NCI-H2196 treated with DMSO at 0.1 percent for 48 hours (cell line): ENCODE results near the gene MS4A15.

Experiments
- DNase-seq: peaks from one replicate; lab custom pipeline; 2025; ENCODE audit not compliant: unreplicated experiment; lab: John Stamatoyannopoulos, UW

Gene MS4A15

GRCh38 chr11:60776167-60776566 lies 19.5 kb downstream of the MS4A15 start:
- DNase-seq: no peak

DNA sequence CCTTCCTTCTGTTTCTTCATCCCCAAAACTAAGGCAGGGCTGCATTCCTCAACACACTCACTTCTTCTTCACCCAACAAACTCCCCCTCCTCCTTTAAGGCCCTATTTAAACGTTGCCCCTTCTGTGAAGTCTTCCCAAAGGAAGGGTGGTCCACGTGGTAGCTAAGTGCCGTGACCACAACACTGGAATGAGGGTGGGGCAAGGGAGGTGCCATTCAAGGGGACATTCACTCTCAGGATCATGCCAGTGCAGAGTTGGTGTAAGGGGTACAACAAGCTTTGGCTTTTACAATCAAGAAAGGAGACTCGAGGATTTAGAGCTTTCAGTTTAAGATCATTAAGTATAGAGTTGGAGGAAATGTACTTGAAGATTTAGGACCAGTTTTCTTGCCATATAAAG lies 20.4 kb downstream of the MS4A15 start:
- no peak for DNase-seq

DNA sequence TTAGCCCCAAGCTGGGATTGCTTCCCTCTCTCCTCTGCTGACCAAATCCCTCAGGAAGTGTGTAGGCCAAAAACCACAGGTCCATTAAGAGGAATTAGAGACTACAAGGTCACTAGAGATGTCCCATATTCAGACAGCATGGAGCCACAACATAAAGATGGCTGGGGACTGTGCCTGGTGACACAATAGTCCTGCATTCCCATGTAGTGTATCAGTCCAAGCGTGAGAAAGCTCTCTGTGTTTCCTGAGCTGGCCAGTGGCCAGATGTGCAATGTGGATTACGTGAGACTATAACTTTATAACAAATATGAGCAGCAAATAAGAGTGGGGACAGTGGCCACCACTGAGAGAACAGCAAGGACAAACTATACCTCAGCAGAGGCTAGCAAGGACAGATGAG lies 20.9 kb downstream of the MS4A15 start:
- no peak for DNase-seq

DNA sequence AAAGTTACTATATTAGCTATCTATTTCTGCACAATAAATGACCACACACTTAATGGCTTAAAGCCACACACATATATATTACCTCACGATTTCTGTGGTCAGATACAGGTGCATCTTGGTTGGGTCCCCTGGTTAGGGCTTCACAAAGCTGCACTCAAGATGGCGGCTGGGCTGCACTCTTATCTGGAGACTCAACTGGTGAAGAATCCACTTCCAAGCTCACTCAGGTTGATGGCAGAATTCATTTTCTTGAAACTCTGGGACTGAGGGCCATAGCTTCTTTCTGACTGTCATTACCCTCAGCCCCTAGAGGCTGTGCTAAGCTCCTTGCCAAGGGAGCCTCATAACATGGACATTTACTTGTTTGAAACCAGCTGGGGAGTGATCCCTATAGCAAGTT lies 23.4 kb downstream of the MS4A15 start:
- no peak for DNase-seq

DNA sequence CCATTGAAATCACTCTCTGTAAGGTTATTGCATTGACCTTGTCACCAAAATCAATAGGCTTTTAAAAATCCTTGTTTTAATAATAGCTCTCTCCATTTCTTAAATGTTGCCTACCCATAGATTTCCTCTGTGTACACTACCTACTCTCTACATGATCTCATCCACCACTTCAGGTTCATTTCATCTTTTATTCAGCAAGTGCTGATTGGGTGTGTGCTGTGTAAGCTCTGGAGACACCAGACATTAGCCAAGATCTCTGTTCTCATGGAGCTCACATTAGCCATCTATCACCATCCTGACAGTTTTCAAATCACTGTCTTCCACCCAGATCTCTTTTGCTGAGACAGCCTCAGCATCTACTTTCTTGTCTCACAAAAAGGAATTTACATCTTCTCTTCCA lies 24.1 kb downstream of the MS4A15 start:
- no peak for DNase-seq

DNA sequence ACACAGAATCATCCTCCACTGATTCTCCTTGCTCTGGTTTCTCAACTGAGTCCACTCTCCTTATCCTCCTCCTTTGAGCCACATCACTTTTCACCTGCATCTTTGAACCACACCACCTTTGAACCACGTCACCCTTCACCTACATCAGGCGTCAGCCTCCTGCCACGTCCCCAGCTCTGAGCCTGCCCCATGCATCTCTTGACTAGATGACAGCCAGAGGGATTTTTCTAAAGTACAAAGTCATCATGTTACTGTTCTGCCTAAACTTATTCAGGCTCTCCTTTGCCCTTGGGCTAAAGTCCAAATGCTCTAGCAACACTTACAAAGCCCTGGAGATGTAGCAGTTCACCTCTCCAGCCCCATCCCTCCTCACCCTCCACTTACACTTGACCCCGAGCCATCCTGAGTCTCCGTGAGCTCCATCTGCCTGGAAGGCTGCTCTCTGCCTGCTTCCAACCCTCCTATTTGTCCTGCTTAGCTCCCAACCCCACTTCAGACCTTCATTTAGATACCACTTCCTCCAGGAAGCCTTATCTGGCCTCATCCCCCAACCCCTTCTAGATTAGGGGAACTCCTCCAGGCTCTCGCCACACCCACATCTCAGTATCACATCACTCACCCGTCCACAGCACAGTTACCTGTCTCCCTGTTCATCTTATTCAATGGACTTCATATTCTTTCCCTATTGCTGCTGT lies 24.8 kb downstream of the MS4A15 start:
- no peak for DNase-seq

- DNase-seq: no peak
Measured at GRCh38 chr11:60781981-60782316, 25.3 kb downstream of the MS4A15 start.

GRCh38 chr11:60782393-60783140 lies 25.9 kb downstream of the MS4A15 start:
- no peak for DNase-seq

GRCh38 chr11:60783141-60783484 lies 26.4 kb downstream of the MS4A15 start:
- no peak for DNase-seq

- no peak for DNase-seq
Measured at GRCh38 chr11:60783911-60784310, 27.2 kb downstream of the MS4A15 start.

- DNase-seq: no peak
Measured at GRCh38 chr11:60785136-60785535, 28.5 kb downstream of the MS4A15 start, which contains the start of gene MS4A10. TSS of gene MS4A10 (plus strand) at chr11:60785333. CDS start at chr11:60790336, 5,003 bp downstream.

GRCh38 chr11:60785806-60786361 lies 29.2 kb downstream of the MS4A15 start:
- DNase-seq: no peak

DNA sequence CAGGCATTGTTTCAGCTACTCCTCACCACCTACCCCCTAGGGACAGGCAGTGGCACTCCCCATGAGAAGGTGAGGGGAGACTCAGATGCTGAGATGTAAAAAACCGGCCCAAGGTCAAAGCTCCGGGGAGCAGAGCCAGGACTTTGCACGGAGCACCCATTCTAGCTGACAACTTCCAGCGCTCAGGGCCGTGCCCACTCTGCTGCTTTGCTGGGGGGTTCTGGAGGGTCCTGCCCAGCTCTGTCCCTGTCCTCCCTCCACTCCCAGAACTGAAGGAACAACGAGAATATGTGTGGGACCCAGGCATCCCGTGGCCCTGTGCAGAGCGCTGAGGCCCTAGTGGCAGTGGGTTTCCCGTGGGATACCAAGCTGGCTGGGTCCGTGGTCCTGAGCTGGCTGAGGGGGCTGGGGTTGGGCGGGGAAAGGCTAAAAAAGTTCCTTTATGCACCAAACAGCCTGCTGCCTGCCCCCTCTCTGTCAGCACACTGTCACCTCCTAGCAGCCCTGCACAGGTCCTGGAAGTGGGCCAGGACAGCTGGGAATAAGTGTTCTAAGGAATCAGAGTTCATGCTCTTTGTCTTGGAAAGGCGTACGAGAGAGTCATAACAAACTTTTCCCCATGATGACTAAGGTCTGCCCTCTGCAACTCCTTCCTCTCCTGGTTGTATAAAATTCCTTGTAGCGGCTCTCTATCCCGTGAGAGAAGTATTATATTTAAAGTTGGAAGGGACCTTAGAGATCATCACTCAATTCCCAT lies 30.3 kb downstream of the MS4A15 start:
- no peak for DNase-seq

GRCh38 chr11:60788401-60789125 lies 31.9 kb downstream of the MS4A15 start:
- no peak for DNase-seq

DNA sequence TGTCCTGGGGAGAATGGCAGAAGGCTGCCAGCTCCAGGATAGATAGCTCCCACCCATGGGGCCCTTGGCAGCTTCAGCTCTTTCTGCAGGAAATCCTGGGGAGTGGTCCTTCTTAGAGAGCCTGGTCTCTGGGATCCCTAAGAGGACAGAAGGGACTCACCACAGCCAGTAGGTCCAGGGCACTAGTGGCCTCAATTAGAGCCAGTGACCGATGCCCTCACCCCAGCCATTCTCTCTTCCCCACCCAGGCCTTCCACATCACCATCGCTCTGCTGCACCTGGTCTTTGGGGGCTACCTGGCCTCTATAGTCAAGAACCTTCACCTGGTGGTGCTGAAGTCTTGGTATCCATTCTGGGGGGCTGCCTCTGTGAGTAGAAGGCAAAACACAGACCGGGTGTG lies 34.1 kb downstream of the MS4A15 start:
- no peak for DNase-seq

DNA sequence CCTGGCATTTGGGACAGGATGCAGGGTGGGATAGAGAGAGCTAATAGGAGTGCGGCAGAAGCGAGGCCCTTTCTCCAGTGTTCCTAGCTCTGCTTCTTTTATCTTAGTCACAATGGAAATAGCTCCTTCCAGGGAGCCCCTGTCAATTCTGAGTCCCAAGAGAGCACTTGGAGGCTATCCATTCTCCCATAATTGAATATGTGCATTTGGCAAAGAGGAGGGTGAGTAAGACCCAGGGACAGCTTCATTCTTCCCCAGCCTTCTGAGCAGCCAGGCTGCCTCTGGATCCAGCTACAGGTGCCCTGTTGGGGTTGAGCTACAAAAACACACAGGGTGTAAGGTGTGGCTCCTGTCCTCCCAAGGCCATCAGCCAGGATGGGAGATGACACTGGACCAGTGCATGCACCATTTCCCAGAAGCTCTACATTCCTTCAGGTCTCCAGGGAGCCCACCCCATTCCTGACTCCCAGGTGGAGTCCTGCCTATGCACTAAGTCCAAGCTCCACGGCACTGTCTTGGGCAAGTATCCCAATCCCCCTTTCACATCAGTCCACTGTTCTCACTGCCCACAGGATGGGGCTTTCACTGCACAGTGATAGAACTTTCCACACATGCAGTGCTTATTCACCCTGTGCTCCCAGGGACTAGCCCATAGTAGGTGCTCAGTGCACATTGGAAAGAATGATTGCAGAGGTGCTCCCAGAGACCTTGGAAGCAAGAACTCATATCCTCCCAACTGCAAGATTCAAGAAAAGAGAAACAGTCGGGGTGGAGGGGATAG lies 34.7 kb downstream of the MS4A15 start:
- no peak for DNase-seq

GRCh38 chr11:60792521-60792920 lies 35.9 kb downstream of the MS4A15 start:
- DNase-seq: no peak

DNA sequence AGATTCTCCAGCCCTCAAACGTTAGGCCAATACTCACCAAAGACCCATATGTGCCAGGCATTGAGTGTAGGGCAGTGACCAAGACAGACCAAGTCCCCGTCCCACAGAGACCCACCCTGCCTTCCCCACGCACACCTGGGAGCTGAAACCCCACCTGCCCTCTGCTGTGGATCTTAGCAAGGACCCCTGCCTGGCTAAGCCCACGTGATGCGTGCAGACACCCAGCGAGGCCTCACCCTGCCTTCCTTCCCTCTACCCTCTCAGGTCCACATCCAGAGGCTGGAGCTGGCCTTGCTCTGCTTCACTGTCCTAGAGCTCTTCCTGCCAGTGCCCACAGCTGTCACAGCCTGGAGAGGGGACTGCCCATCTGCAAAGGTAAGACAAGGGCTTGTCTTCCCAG lies 38.6 kb downstream of the MS4A15 start:
- no peak for DNase-seq

- DNase-seq: no peak
Measured at GRCh38 chr11:60797846-60798630, 41.4 kb downstream of the MS4A15 start.

- DNase-seq: no peak
Measured at GRCh38 chr11:60798631-60799030, 42.0 kb downstream of the MS4A15 start.
